Measurements from ENCODE around the gene JRKL. TPM values are rescaled to one million over a fixed set of nuclear protein-coding genes. Genes with fewer than 3 reads are reported as not detected.
A peak's percentile ranks its signal among the peaks of the same experiment; 100 is the strongest.
"Not testable (repeated sequence)": the region's sequence is repeated elsewhere in the genome, so short reads cannot be mapped to it uniquely, and the experiment has no call there.

The JRKL gene
- total RNA-seq, 1 donor from 2014 or later, result 7.2 TPM

DNA sequence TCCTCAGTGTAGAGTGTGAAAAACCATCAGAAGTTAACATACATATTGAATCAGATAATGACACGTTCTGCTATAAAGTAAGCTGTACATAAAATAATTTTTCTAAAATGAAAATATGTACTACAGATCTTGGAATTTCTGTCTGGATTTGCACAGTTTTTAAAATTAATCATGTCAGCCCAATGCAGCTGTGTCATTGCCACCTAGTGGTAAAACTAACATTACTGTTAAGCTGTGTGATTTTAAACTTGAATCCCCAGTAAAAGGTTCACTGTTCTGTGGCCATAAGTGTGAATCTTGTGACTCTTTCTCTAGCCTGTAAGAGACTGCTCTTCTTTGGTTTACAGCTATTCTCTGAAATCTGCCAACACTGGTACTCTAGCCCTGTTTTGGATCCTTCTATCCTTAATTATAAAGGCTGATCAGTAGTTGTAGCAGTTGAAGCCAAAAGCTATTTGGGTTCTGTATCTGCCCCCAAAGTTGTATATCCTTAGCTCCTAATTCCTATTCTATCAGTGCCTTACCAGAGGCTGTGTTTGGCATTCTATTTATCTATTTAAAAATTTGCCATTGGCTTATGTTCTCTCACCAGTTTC is 4.0 kb downstream of the JRKL start:
- no peak overlapping the region for H3K4me3 Mint-ChIP-seq (ENCODE audit: unreplicated experiment)
- no peaks in the 10 kb centered on the region for H3K9me3 Mint-ChIP-seq (ENCODE audit: unreplicated experiment)
- DNase-seq (ENCODE audit: low spot score), result no peak
- H3K36me3 Mint-ChIP-seq (ENCODE audit: low read depth, unreplicated experiment), result no peaks in the 10 kb centered on the region
- H3K27me3 Mint-ChIP-seq (ENCODE audit: unreplicated experiment), result peaks cover 5% of the 10 kb centered on the region
- H3K4me1 Mint-ChIP-seq (ENCODE audit: unreplicated experiment), result peaks cover 11% of the 10 kb centered on the region
- TF ChIP-seq CTCF (IDR thresholded peaks at IDR 0.05; ENCODE audit: unreplicated experiment), result peak; percentile 71
- H3K27ac Mint-ChIP-seq (ENCODE audit: unreplicated experiment), result no peak overlapping the region

DNA sequence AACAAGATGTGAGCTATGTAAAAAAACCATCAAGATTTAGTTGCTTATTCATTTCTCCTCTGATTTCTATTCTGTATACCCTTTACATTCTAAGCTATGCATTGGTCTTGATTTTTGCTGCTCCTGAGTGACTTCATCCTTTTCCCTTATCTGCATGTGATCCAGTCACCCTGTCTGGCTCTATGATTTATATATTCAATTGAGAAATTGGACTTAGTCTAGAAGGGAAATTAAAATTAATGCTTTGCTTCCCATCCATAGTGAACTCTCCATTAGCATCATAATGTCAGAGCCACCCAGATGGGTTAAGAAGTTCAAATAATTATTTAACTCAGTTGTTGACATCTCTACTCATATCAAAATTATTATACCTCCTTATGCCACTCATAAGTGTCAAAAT is 5.0 kb downstream of the JRKL start:
- Mint-ChIP-seq H3K9me3 (ENCODE audit: unreplicated experiment) (no peaks in the 10 kb centered on the region), H3K4me1 (ENCODE audit: unreplicated experiment) (peaks cover 8% of the 10 kb centered on the region), H3K27me3 (ENCODE audit: unreplicated experiment) (peaks cover 3% of the 10 kb centered on the region), H3K27ac (ENCODE audit: unreplicated experiment) (no peak overlapping the region), H3K4me3 (ENCODE audit: unreplicated experiment) (no peak overlapping the region), H3K36me3 (ENCODE audit: low read depth, unreplicated experiment) (no peaks in the 10 kb centered on the region)
- no peak for DNase-seq (ENCODE audit: low spot score)
- no peak for TF ChIP-seq CTCF (IDR thresholded peaks at IDR 0.05; ENCODE audit: unreplicated experiment)

DNA sequence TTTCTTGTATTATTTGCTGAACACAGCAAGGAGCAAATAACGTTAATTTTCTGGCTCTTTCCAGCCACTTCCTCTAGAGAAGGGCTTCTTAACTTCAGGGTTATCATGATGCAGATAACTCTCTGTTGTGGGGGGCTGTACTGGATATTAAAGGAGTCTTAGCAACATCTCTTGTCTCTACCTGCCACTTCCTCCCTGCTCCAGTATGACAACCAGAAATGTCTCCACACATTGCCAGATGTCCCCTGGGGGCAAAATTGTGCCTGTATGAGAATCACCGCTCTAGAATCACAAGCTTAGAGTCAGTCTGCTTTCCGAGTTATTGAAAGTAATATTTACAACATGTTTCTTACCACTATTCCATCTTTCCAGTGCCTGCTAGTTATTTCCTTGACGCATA is 6.8 kb downstream of the JRKL start:
- no peaks in the 10 kb centered on the region for H3K4me1 Mint-ChIP-seq (ENCODE audit: unreplicated experiment)
- H3K27ac Mint-ChIP-seq (ENCODE audit: unreplicated experiment), result no peak overlapping the region
- H3K4me3 Mint-ChIP-seq (ENCODE audit: unreplicated experiment), result no peak overlapping the region
- DNase-seq (ENCODE audit: low spot score), result no peak
- H3K9me3 Mint-ChIP-seq (ENCODE audit: unreplicated experiment), result no peaks in the 10 kb centered on the region
- H3K36me3 Mint-ChIP-seq (ENCODE audit: low read depth, unreplicated experiment), result no peaks in the 10 kb centered on the region
- H3K27me3 Mint-ChIP-seq (ENCODE audit: unreplicated experiment), result no peaks in the 10 kb centered on the region
- TF ChIP-seq CTCF (IDR thresholded peaks at IDR 0.05; ENCODE audit: unreplicated experiment), result no peak

DNA sequence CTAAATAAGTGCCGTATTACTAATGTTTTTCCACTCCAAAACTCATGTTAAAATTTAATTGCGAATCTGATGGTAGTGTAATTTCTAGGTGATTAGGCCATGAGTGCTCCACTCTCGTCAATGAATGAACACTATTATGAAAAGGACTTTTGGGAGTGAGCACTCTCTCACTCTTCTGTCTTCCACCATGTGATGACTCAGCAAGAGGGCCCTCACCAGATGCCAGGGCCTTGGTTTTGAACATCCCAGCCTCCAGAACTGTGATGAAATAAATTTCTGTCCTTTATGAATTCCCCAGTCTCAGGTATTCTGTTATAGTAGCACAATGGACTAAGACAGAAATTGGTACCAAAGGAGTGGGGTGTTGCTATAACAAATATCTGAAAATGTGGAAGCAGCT is 8.1 kb downstream of the JRKL start:
- Mint-ChIP-seq H3K4me1 (ENCODE audit: unreplicated experiment) (no peaks in the 10 kb centered on the region), H3K36me3 (ENCODE audit: low read depth, unreplicated experiment) (no peaks in the 10 kb centered on the region), H3K27me3 (ENCODE audit: unreplicated experiment) (no peaks in the 10 kb centered on the region), H3K27ac (ENCODE audit: unreplicated experiment) (no peak overlapping the region), H3K9me3 (ENCODE audit: unreplicated experiment) (no peaks in the 10 kb centered on the region), H3K4me3 (ENCODE audit: unreplicated experiment) (no peak overlapping the region)
- TF ChIP-seq CTCF (IDR thresholded peaks at IDR 0.05; ENCODE audit: unreplicated experiment), result no peak
- no peak for DNase-seq (ENCODE audit: low spot score)

GRCh38 chr11:96400697-96401096 is 10.9 kb downstream of the JRKL start:
- TF ChIP-seq CTCF (IDR thresholded peaks at IDR 0.05; ENCODE audit: unreplicated experiment), result no peak
- Mint-ChIP-seq H3K27me3 (ENCODE audit: unreplicated experiment) (no peaks in the 10 kb centered on the region), H3K9me3 (ENCODE audit: unreplicated experiment) (no peaks in the 10 kb centered on the region), H3K4me3 (ENCODE audit: unreplicated experiment) (no peak overlapping the region), H3K4me1 (ENCODE audit: unreplicated experiment) (no peaks in the 10 kb centered on the region), H3K36me3 (ENCODE audit: low read depth, unreplicated experiment) (no peaks in the 10 kb centered on the region), H3K27ac (ENCODE audit: unreplicated experiment) (no peak overlapping the region)
- DNase-seq (ENCODE audit: low spot score), result no peak

GRCh38 chr11:96411412-96411811 is 21.6 kb downstream of the JRKL start:
- DNase-seq (ENCODE audit: low spot score); H3K4me1 Mint-ChIP-seq (ENCODE audit: unreplicated experiment); H3K36me3 Mint-ChIP-seq (ENCODE audit: low read depth, unreplicated experiment); H3K9me3 Mint-ChIP-seq (ENCODE audit: unreplicated experiment); H3K27me3 Mint-ChIP-seq (ENCODE audit: unreplicated experiment): not testable (repeated sequence)
- Mint-ChIP-seq H3K4me3 (ENCODE audit: unreplicated experiment) (peak overlapping the region; percentile 73), H3K27ac (ENCODE audit: unreplicated experiment) (peak overlapping the region; percentile 80)

Data from endothelial cell (in vitro differentiated cells).